SK-N-MC (cell line): ENCODE data around the gene TSPEAR.
"Not testable (repeated sequence)": the region's sequence is repeated elsewhere in the genome, so short reads cannot be mapped to it uniquely, and the experiment has no call there.

Experiments used
- DNase-seq: peaks from one replicate; pipeline ENCODE4 v3.0.0-alpha.2; 2011; ENCODE audit warnings: low read depth, low spot score
- H3K27ac ChIP-seq: fragments of 200-600 bp; sonication (generic); 2 replicates; pipeline ENCODE4 v1.5.1; 2016; ENCODE audit warnings: mixed run types
- H3K36me3 ChIP-seq: fragments of 200-600 bp; sonication (generic); 2 replicates; pipeline ENCODE4 v1.6.1; 2017; ENCODE audit warnings: antibody characterized with exemption, low read length, mixed read lengths; ENCODE audit not compliant: insufficient read depth
- H3K4me3 ChIP-seq: fragments of 200-600 bp; sonication (generic); 2 replicates; pipeline ENCODE4 v1.5.1; 2016
- H3K9ac ChIP-seq: fragments of 200-600 bp; sonication (generic); 2 replicates; pipeline ENCODE4 v1.8.0; 2017; ENCODE audit warnings: mixed run types, mixed read lengths; ENCODE audit not compliant: insufficient read length
- H3K9me3 ChIP-seq: fragments of 200-600 bp; sonication (generic); 2 replicates; pipeline ENCODE4 v1.6.1; 2017; ENCODE audit warnings: low read depth, mild to moderate bottlenecking, antibody characterized with exemption, low read length, moderate library complexity, mixed read lengths
- EZH2 ChIP-seq: fragments of 200-600 bp; sonication (generic); IDR thresholded peaks from one replicate; pipeline ENCODE4 v1.6.1; 2017; ENCODE audit warnings: antibody characterized with exemption
- FOXP2 ChIP-seq: optimal IDR thresholded peaks from 2 replicates; pipeline ENCODE3; 2011; ENCODE audit warnings: mild to moderate bottlenecking, moderate library complexity; ENCODE audit not compliant: insufficient read depth; ENCODE audit errors: extremely low read length, control extremely low read depth
- POLR2AphosphoS5 ChIP-seq: IDR thresholded peaks from 2 replicates; pipeline ENCODE4 v1.6.1; 2012; ENCODE audit warnings: mild to moderate bottlenecking, low read depth, low read length, borderline replicate concordance

Gene TSPEAR

GRCh38 chr21:44702973-44703730 lies 8.2 kb downstream of the TSPEAR start:
- no peaks in the 10 kb centered on the region for H3K36me3 ChIP-seq
- no peak overlapping the region for H3K9ac ChIP-seq
- no peak for DNase-seq
- no peak overlapping the region for H3K4me3 ChIP-seq
- no peak overlapping the region for H3K27ac ChIP-seq
- H3K9me3 ChIP-seq = no peaks in the 10 kb centered on the region
- TF ChIP-seq EZH2 (no peak), FOXP2 (no peak), POLR2AphosphoS5 (no peak)

DNA sequence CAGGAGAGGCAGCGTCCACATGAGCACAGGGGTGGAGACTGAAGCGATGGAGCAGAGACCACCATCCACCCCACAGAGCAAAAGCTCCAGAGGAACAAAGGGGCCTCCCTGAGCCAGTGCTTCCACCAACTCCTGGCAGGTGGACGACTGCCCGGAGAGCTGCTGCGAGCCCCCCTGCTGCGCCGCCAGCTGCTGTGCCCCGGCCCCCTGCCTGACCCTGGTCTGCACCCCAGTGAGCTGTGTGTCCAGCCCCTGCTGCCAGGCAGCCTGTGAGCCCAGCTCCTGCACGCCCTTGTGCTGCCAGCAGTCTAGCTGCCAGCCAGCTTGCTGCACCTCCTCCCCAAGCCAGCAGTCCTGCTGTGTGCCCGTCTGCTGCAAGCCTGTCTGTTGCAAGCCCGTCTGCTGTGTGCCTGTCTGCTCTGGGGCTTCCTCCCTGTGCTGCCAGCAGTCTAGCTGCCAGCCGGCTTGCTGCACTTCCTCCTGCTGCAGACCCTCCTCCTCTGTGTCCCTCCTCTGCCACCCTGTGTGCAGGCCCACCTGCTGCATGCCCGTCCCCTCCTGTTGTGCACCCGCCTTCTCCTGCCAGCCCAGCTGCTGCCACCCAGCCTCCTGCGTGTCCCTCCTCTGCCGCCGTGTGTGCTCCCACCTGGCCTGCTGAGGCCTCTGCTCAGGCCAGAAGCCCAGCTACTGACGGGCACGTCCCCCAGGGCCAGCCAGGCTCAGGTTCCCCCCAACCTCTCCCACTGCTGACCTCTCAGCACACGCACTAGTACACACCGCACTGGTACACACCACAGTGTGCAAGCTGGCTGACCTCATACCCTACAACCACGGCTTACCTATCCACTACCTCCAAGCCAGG lies 9.0 kb downstream of the TSPEAR start:
- Histone ChIP-seq H3K9me3 (no peaks in the 10 kb centered on the region), H3K4me3 (no peak overlapping the region), H3K36me3 (no peaks in the 10 kb centered on the region), H3K27ac (no peak overlapping the region), H3K9ac (no peak overlapping the region)
- TF ChIP-seq EZH2 = no peak
- TF ChIP-seq POLR2AphosphoS5 = no peak
- TF ChIP-seq FOXP2 = no peak
- DNase-seq = no peak

DNA sequence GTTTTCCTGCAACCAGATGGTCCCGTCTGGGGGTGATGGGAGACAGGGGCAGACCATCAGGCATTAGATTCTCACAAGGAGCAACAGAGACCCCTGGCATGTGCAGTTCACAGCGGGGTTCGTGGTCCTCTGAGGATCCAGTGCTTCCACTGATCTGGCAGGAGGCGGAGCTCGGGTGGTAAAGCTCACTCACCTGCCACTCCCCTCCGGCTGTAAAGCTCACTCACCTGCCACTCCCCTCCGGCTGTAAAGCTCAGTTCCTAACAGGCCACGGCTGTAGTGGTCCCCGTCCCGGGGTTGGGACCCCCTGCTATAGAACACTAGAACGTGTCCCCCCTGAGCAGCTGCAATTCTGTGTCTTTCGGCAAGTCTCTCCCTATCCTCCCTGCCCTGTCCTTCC lies 9.8 kb downstream of the TSPEAR start:
- Histone ChIP-seq H3K27ac (no peak overlapping the region), H3K4me3 (no peak overlapping the region), H3K36me3 (no peaks in the 10 kb centered on the region), H3K9me3 (no peaks in the 10 kb centered on the region), H3K9ac (no peak overlapping the region)
- no peak for TF ChIP-seq EZH2
- TF ChIP-seq FOXP2 = no peak
- TF ChIP-seq POLR2AphosphoS5 = no peak
- DNase-seq = no peak

GRCh38 chr21:44701023-44701400 lies 10.4 kb downstream of the TSPEAR start:
- no peak overlapping the region for H3K27ac ChIP-seq
- TF ChIP-seq FOXP2 (no peak), POLR2AphosphoS5 (no peak), EZH2 (no peak)

GRCh38 chr21:44700101-44701022 lies 11.0 kb downstream of the TSPEAR start:
- Histone ChIP-seq H3K27ac (no peak overlapping the region), H3K4me3 (no peak overlapping the region), H3K36me3 (no peaks in the 10 kb centered on the region), H3K9ac (no peak overlapping the region), H3K9me3 (no peaks in the 10 kb centered on the region)
- TF ChIP-seq POLR2AphosphoS5 (no peak), EZH2 (no peak), FOXP2 (no peak)
- DNase-seq = no peak

More at GRCh38 chr21:44701023-44701400, 10.4 kb downstream of the TSPEAR start:
- no peak overlapping the region for H3K4me3 ChIP-seq
- H3K9ac ChIP-seq = no peak overlapping the region
- H3K9me3 ChIP-seq = no peaks in the 10 kb centered on the region
- DNase-seq = no peak
- no peaks in the 10 kb centered on the region for H3K36me3 ChIP-seq

GRCh38 chr21:44699502-44700001 lies 11.8 kb downstream of the TSPEAR start:
- H3K27ac ChIP-seq = no peak overlapping the region
- TF ChIP-seq FOXP2 = no peak
- no peak for TF ChIP-seq POLR2AphosphoS5
- TF ChIP-seq EZH2 = no peak
- H3K36me3 ChIP-seq = no peaks in the 10 kb centered on the region
- H3K9ac ChIP-seq = no peak overlapping the region
- H3K9me3 ChIP-seq = no peaks in the 10 kb centered on the region
- DNase-seq = no peak
- no peak overlapping the region for H3K4me3 ChIP-seq

- peaks cover 12% of the 10 kb centered on the region for H3K36me3 ChIP-seq
- H3K27ac ChIP-seq = no peak overlapping the region
- TF ChIP-seq EZH2 = no peak
- no peak for TF ChIP-seq FOXP2
- no peak for TF ChIP-seq POLR2AphosphoS5
- no peak for DNase-seq
- H3K9me3 ChIP-seq = peaks cover 6% of the 10 kb centered on the region; the same call in 1 of the 2 replicates
- H3K9ac ChIP-seq = no peak overlapping the region
- no peak overlapping the region for H3K4me3 ChIP-seq
These were observed 13.3 kb downstream of the TSPEAR start for GRCh38 chr21:44697811-44698734.

- not testable (repeated sequence) for H3K4me3 ChIP-seq, DNase-seq, H3K9me3 ChIP-seq, H3K27ac ChIP-seq, H3K9ac ChIP-seq
- H3K36me3 ChIP-seq = peaks cover 20% of the 10 kb centered on the region
These were observed 14.1 kb downstream of the TSPEAR start, which contains the start of gene KRTAP10-12 for GRCh38 chr21:44697172-44697810. KRTAP10-12 (plus strand) TSS chr21:44697172; CDS start chr21:44697202, 30 bp downstream.
